Stimulated activated CD8-positive, alpha-beta memory T cell treated with anti-CD3 and anti-CD28 coated beads, Interleukin-12 subunit alpha, Interleukin-12 subunit beta, amount 100 ng/mL, for 1 hour (primary cell): Measurements from ENCODE around the gene CSPG4.
"Not testable (repeated sequence)": the region's sequence is repeated elsewhere in the genome, so short reads cannot be mapped to it uniquely, and the experiment has no call there.

Experiments used
- DNase-seq: peaks from one replicate; pipeline ENCODE4 v3.0.0-alpha.2; 2020; ENCODE audit warnings: low read depth

The CSPG4 gene

GRCh38 chr15:75739791-75740190, 27.1 kb upstream of the CSPG4 start:
- DNase-seq = no peak

- DNase-seq = peak; percentile 77
These were observed 26.1 kb upstream of the CSPG4 start for GRCh38 chr15:75738647-75739325.

- no peak for DNase-seq
These were observed 25.5 kb upstream of the CSPG4 start for GRCh38 chr15:75738014-75738646.

GRCh38 chr15:75737116-75738013, 24.7 kb upstream of the CSPG4 start:
- not testable (repeated sequence) for DNase-seq

- DNase-seq = no peak
These were observed 23.6 kb upstream of the CSPG4 start for GRCh38 chr15:75736256-75736655.

- not testable (repeated sequence) for DNase-seq
These were observed 22.5 kb upstream of the CSPG4 start for GRCh38 chr15:75734861-75735760.

GRCh38 chr15:75733761-75734651, 21.4 kb upstream of the CSPG4 start:
- no peak for DNase-seq

GRCh38 chr15:75732809-75733451, 20.3 kb upstream of the CSPG4 start:
- DNase-seq = no peak

- DNase-seq = no peak
These were observed 19.6 kb upstream of the CSPG4 start for GRCh38 chr15:75732177-75732808.

GRCh38 chr15:75731248-75732151, 18.9 kb upstream of the CSPG4 start:
- no peak for DNase-seq

- not testable (repeated sequence) for DNase-seq
These were observed 18.0 kb upstream of the CSPG4 start for GRCh38 chr15:75730376-75731247.

GRCh38 chr15:75729326-75730069, 16.9 kb upstream of the CSPG4 start:
- DNase-seq = no peak

GRCh38 chr15:75727851-75728715, 15.4 kb upstream of the CSPG4 start:
- DNase-seq = peak; percentile 51

GRCh38 chr15:75727031-75727531, 14.4 kb upstream of the CSPG4 start:
- no peak for DNase-seq

GRCh38 chr15:75725719-75726607, 13.3 kb upstream of the CSPG4 start:
- DNase-seq = no peak
